Naive thymus-derived CD4-positive, alpha-beta T cell (primary cell): ENCODE measurements around the gene INVS. TPM values are rescaled to one million over a fixed set of nuclear protein-coding genes. Genes with fewer than 3 reads are reported as not detected.

ENCODE experiments used
- ATAC-seq: fragments of 150-1000 bp; cut with Tn5 transposase; 2 replicates; pipeline ENCODE4 v1.10.0; 2021; ENCODE audit warnings: mild to moderate bottlenecking, moderate library complexity
- CTCF ChIA-PET: fragments of 350-600 bp; sonication (Branson Sonifier 250); formaldehyde crosslinking; loops from one replicate; lab custom pipeline; 2021; ENCODE audit warnings: antibody characterized with exemption; lab: Charles Lee
- POLR2A ChIA-PET: fragments of 350-600 bp; sonication (Branson Sonifier 250); formaldehyde crosslinking; loops from one replicate; lab custom pipeline; 2021; ENCODE audit warnings: antibody characterized with exemption, inconsistent platforms; lab: Charles Lee
- DNase-seq, 9 donors: peaks; one replicate each; pipeline versions ENCODE4 v3.0.0 to v3.0.0-alpha.2; 2020 to 2022; ENCODE audit warnings: mixed read lengths in 1 of 9
- H3K27ac ChIP-seq: one replicate; pipeline ENCODE4 v1.7.0; 2013; ENCODE audit warnings: mild to moderate bottlenecking, low read depth, low read length, moderate library complexity
- H3K27me3 ChIP-seq, 2 donors: one replicate each; pipeline ENCODE4 v1.7.0; 2013; ENCODE audit warnings: low read length in 2 of 2, mild to moderate bottlenecking in 2 of 2, moderate library complexity in 2 of 2; ENCODE audit not compliant: control insufficient read depth in 2 of 2, insufficient read depth in 2 of 2
- H3K36me3 ChIP-seq, 3 experiments: 1 replicate in 2 of 3; 2 replicates in 1 of 3; pipeline ENCODE4 v1.7.0; 2013; ENCODE audit warnings: low read length in 3 of 3, mild to moderate bottlenecking in 3 of 3, moderate library complexity in 1 of 3; ENCODE audit not compliant: insufficient read depth in 3 of 3, control insufficient read depth in 2 of 3
- H3K4me1 ChIP-seq, 2 donors: one replicate each; pipeline ENCODE4 v1.7.0; 2013; ENCODE audit warnings: low read length in 2 of 2, mild to moderate bottlenecking in 2 of 2, moderate library complexity in 1 of 2; ENCODE audit not compliant: control insufficient read depth in 2 of 2, insufficient read depth in 2 of 2
- H3K4me3 ChIP-seq: 2 replicates; pipeline ENCODE4 v1.7.0; 2013; ENCODE audit warnings: mild to moderate bottlenecking, low read length
- H3K9me3 ChIP-seq, 3 experiments: 1 replicate in 2 of 3; 2 replicates in 1 of 3; pipeline ENCODE4 v1.7.0; 2013; ENCODE audit warnings: low read length in 3 of 3; ENCODE audit not compliant: control insufficient read depth in 2 of 3
- H3K27ac Mint-ChIP-seq, 9 donors: one replicate each; pipeline ENCODE4 v1.8.0; 2020 to 2022; ENCODE audit warnings: mixed read lengths in 9 of 9, mild to moderate bottlenecking in 8 of 9, moderate library complexity in 5 of 9, inconsistent platforms in 2 of 9
- H3K27me3 Mint-ChIP-seq, 5 donors: one replicate each; pipeline ENCODE4 v1.8.0; 2021 to 2022; ENCODE audit warnings: mixed read lengths in 5 of 5, mild to moderate bottlenecking in 1 of 5
- H3K36me3 Mint-ChIP-seq, 5 donors: one replicate each; pipeline ENCODE4 v1.8.0; 2020 to 2022; ENCODE audit warnings: mixed read lengths in 5 of 5, mild to moderate bottlenecking in 3 of 5, inconsistent platforms in 1 of 5
- H3K4me1 Mint-ChIP-seq, 7 donors: one replicate each; pipeline ENCODE4 v1.8.0; 2020 to 2022; ENCODE audit warnings: mixed read lengths in 7 of 7, mild to moderate bottlenecking in 3 of 7, inconsistent platforms in 1 of 7
- H3K4me3 Mint-ChIP-seq, 10 donors: one replicate each; pipeline ENCODE4 v1.8.0; 2020 to 2022; ENCODE audit warnings: mild to moderate bottlenecking in 10 of 10, mixed read lengths in 10 of 10, moderate library complexity in 6 of 10, inconsistent platforms in 2 of 10
- H3K9me3 Mint-ChIP-seq, 11 donors: one replicate each; pipeline ENCODE4 v1.8.0; 2020 to 2022; ENCODE audit warnings: mixed read lengths in 11 of 11, mild to moderate bottlenecking in 4 of 11, inconsistent platforms in 1 of 11, moderate library complexity in 1 of 11
- intact Hi-C, 2 donors: fragments of 100-400 bp; cut with micrococcal nuclease; formaldehyde crosslinking; loops; one replicate each; pipeline ENCODE4 v1.15.1; 2023
- polyA plus RNA-seq, 2 donors: library from polyadenylated mRNA; unstranded; fragments of 300-500 nt; fragmentation: Illumina TruSeq; gene quantifications; one replicate each; pipeline ENCODE4 v1.2.3, GENCODE V29; 2021
- total RNA-seq, 6 experiments: library from RNA in 5 of 6; stranded (reverse) in 5 of 6; gene quantifications; 1 replicate in 5 of 6; 2 replicates in 1 of 6; pipeline ENCODE4 v1.2.3 and lab custom pipeline; 2021 to 2026

The INVS gene
- total and polyA plus RNA-seq, 7 experiments from 2014 or later = 6.2 to 20.8 (median 19.9) TPM

DNA sequence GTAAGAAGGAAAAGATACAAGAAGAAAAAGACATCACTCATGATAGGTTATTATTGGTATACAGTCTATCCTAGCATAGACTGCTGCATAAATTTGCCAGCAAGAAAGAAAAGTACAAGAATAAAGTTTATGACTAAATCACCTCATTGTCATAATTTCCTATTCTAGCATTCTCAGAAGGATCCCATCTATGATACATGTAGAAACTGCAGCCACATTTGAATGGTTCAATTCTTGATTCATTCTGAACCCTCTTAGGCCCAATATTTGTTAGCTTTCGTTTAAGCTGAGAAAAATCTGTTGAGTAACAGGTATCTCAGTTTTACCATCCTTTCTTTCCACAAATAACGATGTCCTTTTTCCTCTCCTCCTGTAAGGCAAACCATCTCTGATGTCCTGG is 21.2 kb downstream of the INVS start:
- Mint-ChIP-seq H3K36me3 (peaks cover 6 to 44% (median 27%) of the 10 kb centered on the region in 5 donors), H3K4me1 (peaks cover 0 to 23% (median 12%) of the 10 kb centered on the region in 7 donors), H3K9me3 (peaks cover 0 to 3% (median 0%) of the 10 kb centered on the region in 11 donors), H3K4me3 (no peak overlapping the region), H3K27ac (peak overlapping the region in 1 of 9 donors; percentile 0), H3K27me3 (no peaks in the 10 kb centered on the region)
- H3K36me3 ChIP-seq = no peaks in the 10 kb centered on the region
- intact Hi-C loops = no loop called here
- no peak overlapping the region for H3K27ac ChIP-seq
- no peaks in the 10 kb centered on the region for H3K27me3 ChIP-seq
- no peaks in the 10 kb centered on the region for H3K9me3 ChIP-seq
- CTCF ChIA-PET = no interaction called here
- H3K4me3 ChIP-seq = no peak overlapping the region
- POLR2A ChIA-PET = no interaction called here
- no peaks in the 10 kb centered on the region for H3K4me1 ChIP-seq
- no peak for ATAC-seq
- no peak for DNase-seq

DNA sequence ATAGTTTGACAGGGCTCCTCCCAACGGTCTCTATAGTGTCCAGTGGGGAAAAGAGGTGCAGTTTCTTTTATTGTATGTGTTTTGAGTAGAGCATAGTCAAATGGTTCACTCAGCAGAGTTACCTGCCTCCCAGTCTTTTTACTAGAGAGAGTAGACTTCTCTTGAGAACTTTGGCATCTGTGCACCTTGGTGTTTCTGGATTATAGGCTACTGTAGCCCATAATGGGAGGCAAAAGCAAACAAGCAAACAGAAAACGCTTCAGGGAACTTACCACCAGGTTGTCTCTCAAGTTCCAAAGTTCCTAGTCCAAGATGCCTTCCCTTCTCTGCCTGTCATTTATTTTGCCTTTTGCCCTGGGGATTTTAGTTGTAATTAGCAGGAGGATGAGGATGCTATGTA is 26.2 kb downstream of the INVS start:
- H3K27me3 Mint-ChIP-seq = no peaks in the 10 kb centered on the region
- no peak overlapping the region for H3K27ac Mint-ChIP-seq
- H3K27me3 ChIP-seq = no peaks in the 10 kb centered on the region
- intact Hi-C loops = no loop called here
- ChIA-PET CTCF (interaction anchor here (0.7 kb wide), 1 partner anchor 344 kb away, joined by 4 read pairs; no protein-coding TSS in a partner anchor), POLR2A (no interaction called here)
- no peaks in the 10 kb centered on the region for H3K4me1 ChIP-seq
- no peak overlapping the region for H3K27ac ChIP-seq
- H3K4me3 ChIP-seq = no peak overlapping the region
- no peak overlapping the region for H3K4me3 Mint-ChIP-seq
- peaks cover 0 to 5% (median 0%) of the 10 kb centered on the region in 3 experiments for H3K36me3 ChIP-seq
- H3K36me3 Mint-ChIP-seq = peaks cover 3 to 60% (median 40%) of the 10 kb centered on the region in 5 donors
- H3K9me3 ChIP-seq = no peaks in the 10 kb centered on the region
- DNase-seq = no peak
- ATAC-seq = no peak
- no peaks in the 10 kb centered on the region for H3K9me3 Mint-ChIP-seq
- H3K4me1 Mint-ChIP-seq = peaks cover 0 to 27% (median 9%) of the 10 kb centered on the region in 7 donors

DNA sequence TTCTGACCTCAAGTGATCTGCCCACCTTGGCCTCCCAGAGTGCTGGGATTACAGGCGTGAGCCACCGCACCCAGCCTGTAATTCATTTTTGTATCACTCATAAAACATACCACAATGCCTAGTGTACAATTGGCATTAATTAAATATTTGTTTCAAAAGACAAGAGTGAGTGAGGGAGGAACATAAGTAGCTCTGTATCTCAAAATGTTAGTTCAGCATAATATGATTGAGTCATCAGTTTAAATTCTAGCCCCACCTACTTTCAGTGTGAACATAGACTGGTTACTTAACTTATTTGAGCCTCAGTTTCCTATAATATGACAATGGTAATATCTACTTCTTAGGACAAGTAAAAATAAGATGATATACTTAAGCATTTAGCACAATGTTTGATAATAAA is 26.9 kb downstream of the INVS start:
- ChIA-PET CTCF (interaction anchor here (0.7 kb wide), 1 partner anchor 345 kb away, joined by 4 read pairs; no protein-coding TSS in a partner anchor), POLR2A (interaction anchor here (0.7 kb wide), 1 partner anchor 240 kb away, joined by 6 read pairs; no protein-coding TSS in a partner anchor)
- Mint-ChIP-seq H3K9me3 (no peaks in the 10 kb centered on the region), H3K27ac (no peak overlapping the region), H3K4me3 (no peak overlapping the region), H3K27me3 (no peaks in the 10 kb centered on the region), H3K36me3 (peaks cover 1 to 58% (median 35%) of the 10 kb centered on the region in 5 donors), H3K4me1 (peaks cover 0 to 24% (median 9%) of the 10 kb centered on the region in 7 donors)
- intact Hi-C loops = no loop called here
- no peak for DNase-seq
- Histone ChIP-seq H3K27ac (no peak overlapping the region), H3K4me1 (no peaks in the 10 kb centered on the region), H3K4me3 (no peak overlapping the region), H3K27me3 (no peaks in the 10 kb centered on the region), H3K36me3 (peaks cover 0 to 5% (median 0%) of the 10 kb centered on the region in 3 experiments), H3K9me3 (no peaks in the 10 kb centered on the region)
- no peak for ATAC-seq

DNA sequence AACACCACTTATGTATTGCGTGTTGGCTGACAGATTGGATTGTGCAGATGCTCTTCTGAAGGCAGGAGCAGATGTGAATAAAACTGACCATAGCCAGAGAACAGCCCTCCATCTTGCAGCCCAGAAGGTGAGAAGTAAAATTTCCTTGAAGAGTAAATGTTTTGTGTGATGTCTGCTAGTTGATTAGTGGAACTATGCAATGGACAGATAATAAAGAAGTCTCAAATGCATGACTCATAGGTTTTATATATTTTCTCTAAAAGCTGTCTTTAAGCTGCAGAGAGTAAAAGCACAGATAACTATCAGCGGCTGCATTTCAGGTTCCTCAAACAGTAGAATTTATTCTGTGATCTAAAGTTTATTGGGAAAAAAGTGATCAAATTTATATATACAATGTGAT is 27.4 kb downstream of the INVS start:
- Histone ChIP-seq H3K9me3 (no peaks in the 10 kb centered on the region), H3K27ac (no peak overlapping the region), H3K4me3 (no peak overlapping the region), H3K27me3 (no peaks in the 10 kb centered on the region), H3K4me1 (no peaks in the 10 kb centered on the region), H3K36me3 (peaks cover 0 to 5% (median 0%) of the 10 kb centered on the region in 3 experiments)
- ChIA-PET POLR2A (no interaction called here), CTCF (no interaction called here)
- Mint-ChIP-seq H3K9me3 (no peaks in the 10 kb centered on the region), H3K4me1 (peaks cover 0 to 19% (median 8%) of the 10 kb centered on the region in 7 donors), H3K27me3 (no peaks in the 10 kb centered on the region), H3K4me3 (no peak overlapping the region), H3K27ac (no peak overlapping the region), H3K36me3 (peaks cover 1 to 55% (median 31%) of the 10 kb centered on the region in 5 donors)
- DNase-seq = no peak
- intact Hi-C loops = no loop called here
- ATAC-seq = no peak

- ChIA-PET POLR2A (no interaction called here), CTCF (no interaction called here)
- ATAC-seq = no peak
- Histone ChIP-seq H3K27ac (no peak overlapping the region), H3K4me3 (no peak overlapping the region), H3K4me1 (no peaks in the 10 kb centered on the region), H3K36me3 (peaks cover 0 to 9% (median 0%) of the 10 kb centered on the region in 3 experiments), H3K27me3 (no peaks in the 10 kb centered on the region), H3K9me3 (no peaks in the 10 kb centered on the region)
- no peaks in the 10 kb centered on the region for H3K27me3 Mint-ChIP-seq
- no peaks in the 10 kb centered on the region for H3K9me3 Mint-ChIP-seq
- no peak overlapping the region for H3K4me3 Mint-ChIP-seq
- H3K27ac Mint-ChIP-seq = no peak overlapping the region
- peaks cover 3 to 71% (median 48%) of the 10 kb centered on the region in 5 donors for H3K36me3 Mint-ChIP-seq
- DNase-seq = no peak
- peaks cover 0 to 11% (median 2%) of the 10 kb centered on the region in 7 donors for H3K4me1 Mint-ChIP-seq
- intact Hi-C loops = loop anchor here in 1 of 2 donors (10.0 kb wide), 1 partner anchor 465 kb away; no protein-coding TSS in a partner anchor
These were observed 30.7 kb downstream of the INVS start for GRCh38 chr9:100129772-100130171.

DNA sequence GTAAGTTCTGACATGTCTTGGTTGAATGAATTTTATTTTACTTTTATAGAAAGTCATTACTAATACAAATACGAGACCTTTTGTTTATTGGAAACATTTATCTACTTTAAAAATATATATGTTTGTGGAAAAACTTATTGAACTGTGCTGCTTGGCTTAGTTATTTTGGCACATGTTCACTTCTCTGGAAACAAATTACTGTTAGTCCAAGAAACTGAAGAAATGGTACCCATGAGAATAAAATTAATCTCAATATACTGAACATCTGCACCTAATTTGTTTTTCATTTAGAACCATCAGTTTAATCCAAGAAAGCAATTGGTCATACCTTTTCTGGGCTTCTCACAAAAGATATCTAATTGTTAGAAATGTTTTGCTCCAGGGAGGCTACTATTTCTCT is 32.2 kb downstream of the INVS start:
- POLR2A ChIA-PET = no interaction called here
- Histone ChIP-seq H3K4me3 (no peak overlapping the region), H3K27ac (no peak overlapping the region), H3K4me1 (no peaks in the 10 kb centered on the region), H3K36me3 (peaks cover 0 to 9% (median 0%) of the 10 kb centered on the region in 3 experiments), H3K27me3 (no peaks in the 10 kb centered on the region), H3K9me3 (no peaks in the 10 kb centered on the region)
- intact Hi-C loops = loop anchor here in 1 of 2 donors (10.0 kb wide), 1 partner anchor 464 kb away; no protein-coding TSS in a partner anchor
- DNase-seq (no peak), ATAC-seq (no peak)
- CTCF ChIA-PET = no interaction called here
- no peak overlapping the region for H3K27ac Mint-ChIP-seq
- peaks cover 0 to 5% (median 0%) of the 10 kb centered on the region in 7 donors for H3K4me1 Mint-ChIP-seq
- H3K4me3 Mint-ChIP-seq = no peak overlapping the region
- H3K27me3 Mint-ChIP-seq = no peaks in the 10 kb centered on the region
- H3K36me3 Mint-ChIP-seq = peaks cover 3 to 62% (median 48%) of the 10 kb centered on the region in 5 donors
- no peaks in the 10 kb centered on the region for H3K9me3 Mint-ChIP-seq
